Measurements from ENCODE around the gene HFE. TPM values are rescaled to one million over a fixed set of nuclear protein-coding genes. Genes with fewer than 3 reads are reported as not detected.

The HFE gene
- total and polyA plus RNA-seq, 2 of the 13 experiments (the other 11 are each of a cell fraction or from before 2014, with no cell fraction given) = 3.7 to 6.3 TPM

GRCh38 chr6:26055719-26056582 lies 31.3 kb upstream of the HFE start (continued):
- TF ChIP-seq, protein P1, sequence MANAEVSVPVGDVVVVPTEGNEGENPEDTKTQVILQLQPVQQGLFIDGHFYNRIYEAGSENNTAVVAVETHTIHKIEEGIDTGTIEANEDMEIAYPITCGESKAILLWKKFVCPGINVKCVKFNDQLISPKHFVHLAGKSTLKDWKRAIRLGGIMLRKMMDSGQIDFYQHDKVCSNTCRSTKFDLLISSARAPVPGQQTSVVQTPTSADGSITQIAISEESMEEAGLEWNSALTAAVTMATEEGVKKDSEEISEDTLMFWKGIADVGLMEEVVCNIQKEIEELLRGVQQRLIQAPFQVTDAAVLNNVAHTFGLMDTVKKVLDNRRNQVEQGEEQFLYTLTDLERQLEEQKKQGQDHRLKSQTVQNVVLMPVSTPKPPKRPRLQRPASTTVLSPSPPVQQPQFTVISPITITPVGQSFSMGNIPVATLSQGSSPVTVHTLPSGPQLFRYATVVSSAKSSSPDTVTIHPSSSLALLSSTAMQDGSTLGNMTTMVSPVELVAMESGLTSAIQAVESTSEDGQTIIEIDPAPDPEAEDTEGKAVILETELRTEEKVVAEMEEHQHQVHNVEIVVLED (CRISPR knock-in tag; IDR thresholded peaks at IDR 0.05; ENCODE audit: borderline replicate concordance) = peak; percentile 40; the same call in 1 of the 2 replicates
- TF ChIP-seq, protein P2, sequence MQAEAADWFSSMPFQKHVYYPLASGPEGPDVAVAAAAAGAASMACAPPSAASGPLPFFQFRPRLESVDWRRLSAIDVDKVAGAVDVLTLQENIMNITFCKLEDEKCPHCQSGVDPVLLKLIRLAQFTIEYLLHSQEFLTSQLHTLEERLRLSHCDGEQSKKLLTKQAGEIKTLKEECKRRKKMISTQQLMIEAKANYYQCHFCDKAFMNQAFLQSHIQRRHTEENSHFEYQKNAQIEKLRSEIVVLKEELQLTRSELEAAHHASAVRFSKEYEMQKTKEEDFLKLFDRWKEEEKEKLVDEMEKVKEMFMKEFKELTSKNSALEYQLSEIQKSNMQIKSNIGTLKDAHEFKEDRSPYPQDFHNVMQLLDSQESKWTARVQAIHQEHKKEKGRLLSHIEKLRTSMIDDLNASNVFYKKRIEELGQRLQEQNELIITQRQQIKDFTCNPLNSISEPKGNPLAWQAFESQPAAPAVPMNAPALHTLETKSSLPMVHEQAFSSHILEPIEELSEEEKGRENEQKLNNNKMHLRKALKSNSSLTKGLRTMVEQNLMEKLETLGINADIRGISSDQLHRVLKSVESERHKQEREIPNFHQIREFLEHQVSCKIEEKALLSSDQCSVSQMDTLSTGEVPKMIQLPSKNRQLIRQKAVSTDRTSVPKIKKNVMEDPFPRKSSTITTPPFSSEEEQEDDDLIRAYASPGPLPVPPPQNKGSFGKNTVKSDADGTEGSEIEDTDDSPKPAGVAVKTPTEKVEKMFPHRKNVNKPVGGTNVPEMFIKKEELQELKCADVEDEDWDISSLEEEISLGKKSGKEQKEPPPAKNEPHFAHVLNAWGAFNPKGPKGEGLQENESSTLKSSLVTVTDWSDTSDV (CRISPR knock-in tag; IDR thresholded peaks at IDR 0.05) = no peak
- peak; percentile 78 for TF ChIP-seq WIZ (CRISPR knock-in tag; IDR thresholded peaks at IDR 0.05)
- TF ChIP-seq JUND (CRISPR knock-in tag; IDR thresholded peaks at IDR 0.05) = no peak; the same call in 1 of the 2 replicates
- peak; percentile 64 for TF ChIP-seq MAX (IDR thresholded peaks at IDR 0.05)
- TF ChIP-seq ZNF232 (CRISPR knock-in tag; IDR thresholded peaks at IDR 0.05; ENCODE audit: borderline replicate concordance) = peak; percentile 95
- TF ChIP-seq, protein P3, sequence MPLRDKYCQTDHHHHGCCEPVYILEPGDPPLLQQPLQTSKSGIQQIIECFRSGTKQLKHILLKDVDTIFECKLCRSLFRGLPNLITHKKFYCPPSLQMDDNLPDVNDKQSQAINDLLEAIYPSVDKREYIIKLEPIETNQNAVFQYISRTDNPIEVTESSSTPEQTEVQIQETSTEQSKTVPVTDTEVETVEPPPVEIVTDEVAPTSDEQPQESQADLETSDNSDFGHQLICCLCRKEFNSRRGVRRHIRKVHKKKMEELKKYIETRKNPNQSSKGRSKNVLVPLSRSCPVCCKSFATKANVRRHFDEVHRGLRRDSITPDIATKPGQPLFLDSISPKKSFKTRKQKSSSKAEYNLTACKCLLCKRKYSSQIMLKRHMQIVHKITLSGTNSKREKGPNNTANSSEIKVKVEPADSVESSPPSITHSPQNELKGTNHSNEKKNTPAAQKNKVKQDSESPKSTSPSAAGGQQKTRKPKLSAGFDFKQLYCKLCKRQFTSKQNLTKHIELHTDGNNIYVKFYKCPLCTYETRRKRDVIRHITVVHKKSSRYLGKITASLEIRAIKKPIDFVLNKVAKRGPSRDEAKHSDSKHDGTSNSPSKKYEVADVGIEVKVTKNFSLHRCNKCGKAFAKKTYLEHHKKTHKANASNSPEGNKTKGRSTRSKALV (CRISPR knock-in tag; IDR thresholded peaks at IDR 0.05) = no peak; the same call in 1 of the 2 replicates
- no peak for TF ChIP-seq ZNF251 (CRISPR knock-in tag; IDR thresholded peaks at IDR 0.05)
- peak; percentile 70; the same call in 1 of the 2 replicates for TF ChIP-seq RXRB (CRISPR knock-in tag; IDR thresholded peaks at IDR 0.05; ENCODE audit: borderline replicate concordance)
- TF ChIP-seq TFAP4 (IDR thresholded peaks at IDR 0.05; ENCODE audit: borderline replicate concordance, low read depth) = peak; percentile 4; the same call in 1 of the 2 replicates
- peak; percentile 79 for TF ChIP-seq NAIF1 (CRISPR knock-in tag; IDR thresholded peaks at IDR 0.05; ENCODE audit: borderline replicate concordance)
